HG02973 (cell line): ENCODE results near the gene ANKRD24.
"Not testable (repeated sequence)": the region's sequence is repeated elsewhere in the genome, so short reads cannot be mapped to it uniquely, and the experiment has no call there.

Experiments used
- ATAC-seq: cut with Tn5 transposase; IDR thresholded peaks from one replicate; pipeline ENCODE4 v1.9.1; 2021; ENCODE audit warnings: moderate library complexity; ENCODE audit not compliant: unreplicated experiment

Gene ANKRD24

GRCh38 chr19:4173479-4174212 is 8.8 kb upstream of the ANKRD24 start:
- no peak for ATAC-seq

GRCh38 chr19:4174213-4174894 is 8.1 kb upstream of the ANKRD24 start:
- no peak for ATAC-seq

- no peak for ATAC-seq
These were observed 7.4 kb upstream of the ANKRD24 start for GRCh38 chr19:4174895-4175668.

- no peak for ATAC-seq
These were observed 6.9 kb upstream of the ANKRD24 start for GRCh38 chr19:4175669-4175931.

- no peak for ATAC-seq
These were observed 5.3 kb upstream of the ANKRD24 start for GRCh38 chr19:4177146-4177545.

- ATAC-seq: no peak
These were observed 3.5 kb upstream of the ANKRD24 start for GRCh38 chr19:4178990-4179389.

- no peak for ATAC-seq
These were observed 1.4 kb upstream of the ANKRD24 start for GRCh38 chr19:4181053-4181508.

GRCh38 chr19:4183967-4184717 is 1.7 kb downstream of the ANKRD24 start:
- no peak for ATAC-seq

- no peak for ATAC-seq
These were observed 2.3 kb downstream of the ANKRD24 start for GRCh38 chr19:4184718-4185352.

GRCh38 chr19:4185413-4186086 is 3.1 kb downstream of the ANKRD24 start:
- ATAC-seq: no peak

GRCh38 chr19:4186087-4186993 is 3.9 kb downstream of the ANKRD24 start:
- ATAC-seq: no peak

- ATAC-seq: no peak
These were observed 5.0 kb downstream of the ANKRD24 start for GRCh38 chr19:4187313-4188122.

- ATAC-seq: no peak
These were observed 7.2 kb downstream of the ANKRD24 start for GRCh38 chr19:4189641-4190040.

GRCh38 chr19:4192537-4192936 is 10.0 kb downstream of the ANKRD24 start:
- not testable (repeated sequence) for ATAC-seq

- ATAC-seq: no peak
These were observed 11.9 kb downstream of the ANKRD24 start for GRCh38 chr19:4194353-4194752.

GRCh38 chr19:4196009-4196408 is 13.5 kb downstream of the ANKRD24 start:
- ATAC-seq: no peak

- no peak for ATAC-seq
These were observed 14.2 kb downstream of the ANKRD24 start for GRCh38 chr19:4196587-4197148.

- ATAC-seq: no peak
These were observed 14.7 kb downstream of the ANKRD24 start for GRCh38 chr19:4197228-4197624.
